ENCODE measurements around the gene FCHSD1.

FCHSD1 gene

DNA sequence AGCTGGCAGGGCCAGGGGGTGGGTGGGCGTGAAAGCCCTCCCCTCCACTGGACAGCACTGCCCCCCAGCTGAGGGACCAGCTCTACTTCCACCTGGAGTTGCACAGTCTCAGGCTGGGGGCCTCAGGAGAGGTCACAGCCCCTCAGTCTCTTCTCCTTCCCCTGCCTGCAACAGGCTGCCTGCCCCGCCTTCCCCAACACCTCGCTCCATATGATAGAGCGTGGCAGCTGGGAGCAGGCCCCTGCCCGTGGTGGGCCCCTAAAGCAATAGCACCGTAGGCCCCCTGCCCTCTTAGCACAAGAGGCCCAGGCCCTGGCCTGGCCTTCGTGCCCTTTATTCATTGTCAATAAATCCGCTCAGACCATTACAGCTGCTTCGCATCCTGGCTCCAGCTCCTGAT, 10.5 kb downstream of the FCHSD1 start:
- DNase-seq = no peak

GRCh38 chr5:141640051-141640415, 11.2 kb downstream of the FCHSD1 start:
- no peak for DNase-seq

DNA sequence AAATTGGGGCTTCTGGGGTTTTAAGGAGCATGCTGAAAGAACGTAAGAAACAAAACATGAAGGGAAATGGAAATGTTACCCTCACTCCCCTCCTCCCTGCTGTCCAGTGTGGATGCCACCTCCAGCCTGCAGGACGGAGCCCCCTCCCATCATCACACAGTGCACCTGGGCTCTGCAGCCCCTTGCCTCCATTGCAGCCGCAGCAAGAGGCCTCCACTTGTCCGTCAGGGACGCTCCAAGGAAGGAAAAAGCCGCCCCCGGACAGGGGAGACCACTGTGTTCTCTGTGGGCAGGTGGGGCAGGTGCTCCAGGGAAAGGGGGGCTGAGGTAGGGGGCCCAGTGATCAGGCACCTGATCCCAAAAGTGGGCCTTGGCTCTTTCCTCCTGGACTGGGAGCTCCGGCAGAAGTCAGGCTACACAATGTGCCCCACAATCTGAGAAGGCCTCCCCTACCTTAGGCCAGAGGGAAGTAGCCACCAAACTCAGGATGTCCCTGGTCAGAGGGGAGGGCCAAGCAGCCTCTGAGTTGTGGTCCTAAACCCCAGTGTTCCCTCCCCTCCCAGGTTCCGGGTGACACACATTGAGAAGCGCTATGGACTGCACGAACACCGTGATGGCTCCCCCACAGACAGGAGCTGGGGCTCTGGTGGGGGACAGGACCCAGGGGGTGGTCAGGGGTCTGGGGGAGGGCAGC, 11.7 kb downstream of the FCHSD1 start:
- no peak for DNase-seq

GRCh38 chr5:141638771-141639170, 12.4 kb downstream of the FCHSD1 start:
- no peak for DNase-seq

DNA sequence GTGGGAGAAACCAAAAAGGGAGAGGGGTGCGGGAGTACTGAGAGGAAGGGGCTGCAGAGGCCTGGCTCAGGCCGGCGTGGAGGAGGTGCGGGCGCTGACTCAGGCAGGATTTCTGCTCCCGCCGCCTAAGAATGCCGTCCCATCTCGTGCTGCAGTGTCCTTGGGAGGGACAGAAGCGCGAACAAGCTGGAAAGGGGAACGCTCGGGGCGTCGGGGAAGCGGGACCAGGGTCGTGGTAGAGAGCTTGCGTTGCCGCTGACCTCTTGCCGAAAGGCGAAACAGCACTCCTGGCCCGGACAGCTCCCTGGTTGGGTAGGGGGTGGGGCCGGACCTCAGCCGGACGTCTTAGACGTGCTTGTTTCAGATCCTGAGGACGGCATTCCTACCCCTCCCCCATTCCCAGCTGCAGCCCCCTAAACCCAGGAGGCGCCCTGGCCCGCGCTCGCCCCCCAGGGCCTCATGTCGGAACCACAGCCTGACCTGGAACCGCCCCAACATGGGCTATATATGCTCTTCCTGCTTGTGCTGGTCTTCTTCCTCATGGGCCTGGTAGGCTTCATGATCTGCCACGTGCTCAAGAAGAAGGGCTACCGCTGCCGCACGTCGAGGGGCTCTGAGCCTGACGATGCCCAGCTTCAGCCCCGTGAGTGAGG, 13.3 kb downstream of the FCHSD1 start:
- DNase-seq = peak; percentile 73

DNA sequence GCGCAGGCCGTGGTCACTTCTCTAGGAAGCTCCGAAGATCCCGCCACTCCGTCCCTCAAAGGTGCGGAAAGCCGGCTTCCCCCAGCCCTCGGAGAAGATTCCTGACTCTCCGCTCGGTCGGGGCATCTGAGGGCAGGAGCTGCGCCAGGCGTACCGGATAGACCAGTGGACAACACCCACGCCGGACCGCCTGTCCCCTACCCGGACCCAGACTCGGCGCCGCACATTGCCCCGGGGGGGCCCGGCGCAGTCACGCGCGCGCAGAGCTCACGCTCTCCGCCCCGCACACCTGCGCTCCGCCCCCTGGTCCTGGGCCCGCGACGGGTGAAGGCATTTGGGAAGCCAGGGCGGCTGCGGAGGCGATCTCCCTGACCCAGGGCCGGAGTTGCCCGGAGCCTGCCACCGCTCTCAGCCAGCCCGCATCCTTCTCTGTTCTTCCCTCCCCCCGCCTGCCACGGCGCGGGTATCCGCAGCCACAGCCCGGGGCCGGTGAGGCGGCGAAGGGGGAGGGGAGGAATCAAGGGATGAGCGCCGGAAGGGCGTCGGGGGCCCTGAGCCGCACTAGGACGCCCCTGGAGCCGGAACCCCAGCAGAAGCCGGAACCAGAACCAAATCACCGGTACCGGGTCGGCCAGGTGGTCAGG, 14.0 kb downstream of the FCHSD1 start:
- peak; percentile 58 for DNase-seq

- peak; percentile 93 for DNase-seq
Measured at GRCh38 chr5:141636413-141637122, 14.7 kb downstream of the FCHSD1 start, which contains the start of the genes HDAC3 and RELL2. TSS of gene HDAC3 (minus strand) at chr5:141636849. CDS start at chr5:141636790, 59 bp downstream. TSS of gene RELL2 (plus strand) at chr5:141636997. CDS start at chr5:141638226, 1,229 bp downstream.

DNA sequence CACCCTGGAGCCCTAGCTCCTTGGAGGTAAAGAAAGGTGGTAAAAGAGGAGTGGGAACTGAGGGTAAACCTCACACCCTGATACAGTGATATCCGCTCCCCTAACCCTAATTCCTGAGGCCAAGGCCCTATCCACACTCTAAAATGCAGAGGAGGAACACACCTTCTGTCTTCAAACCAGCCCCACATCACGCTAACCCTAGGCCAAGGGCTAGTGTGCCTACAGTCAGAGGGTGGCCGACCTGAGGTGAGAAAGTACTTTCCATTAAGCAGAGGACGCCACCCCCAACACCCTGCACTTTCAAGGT, 15.2 kb downstream of the FCHSD1 start:
- DNase-seq = no peak

DNA sequence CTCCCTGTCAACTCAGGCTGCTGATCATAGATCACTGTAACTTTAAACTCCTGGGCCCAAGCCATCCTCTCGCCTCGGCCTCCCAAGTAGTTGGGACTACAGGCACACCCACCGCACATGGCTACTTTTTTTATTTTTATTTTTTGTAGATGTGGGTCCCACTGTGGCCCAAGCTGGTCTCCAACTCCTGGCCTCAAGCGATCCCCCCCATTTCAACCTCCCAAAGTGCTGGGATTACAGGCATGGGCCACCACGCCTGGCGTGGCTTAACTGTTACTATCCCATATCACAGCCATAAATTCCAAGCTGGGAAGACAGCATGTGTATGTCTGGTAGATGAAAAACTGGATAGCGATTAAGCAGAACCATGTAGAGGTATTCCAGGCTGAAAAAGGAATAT, 15.6 kb downstream of the FCHSD1 start:
- no peak for DNase-seq

DNA sequence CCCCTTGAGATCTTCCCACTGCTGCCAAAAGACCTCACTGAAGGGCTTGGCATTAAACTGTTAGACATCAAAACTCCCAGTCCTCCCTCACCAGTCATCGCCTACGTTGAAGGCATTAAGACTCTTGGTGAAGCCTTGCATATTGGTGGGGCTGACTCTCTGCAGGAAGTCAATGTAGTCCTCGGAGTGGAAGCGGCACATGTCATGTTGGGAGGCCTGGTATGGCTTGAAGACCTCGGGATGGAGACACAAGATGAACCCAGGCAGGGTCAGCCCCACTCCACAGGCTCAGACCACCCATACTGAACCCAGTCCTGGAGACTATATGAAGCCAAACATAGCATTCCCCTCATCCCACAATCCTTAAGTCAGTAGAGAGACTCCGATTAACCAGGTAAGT, 16.5 kb downstream of the FCHSD1 start:
- DNase-seq = no peak

DNA sequence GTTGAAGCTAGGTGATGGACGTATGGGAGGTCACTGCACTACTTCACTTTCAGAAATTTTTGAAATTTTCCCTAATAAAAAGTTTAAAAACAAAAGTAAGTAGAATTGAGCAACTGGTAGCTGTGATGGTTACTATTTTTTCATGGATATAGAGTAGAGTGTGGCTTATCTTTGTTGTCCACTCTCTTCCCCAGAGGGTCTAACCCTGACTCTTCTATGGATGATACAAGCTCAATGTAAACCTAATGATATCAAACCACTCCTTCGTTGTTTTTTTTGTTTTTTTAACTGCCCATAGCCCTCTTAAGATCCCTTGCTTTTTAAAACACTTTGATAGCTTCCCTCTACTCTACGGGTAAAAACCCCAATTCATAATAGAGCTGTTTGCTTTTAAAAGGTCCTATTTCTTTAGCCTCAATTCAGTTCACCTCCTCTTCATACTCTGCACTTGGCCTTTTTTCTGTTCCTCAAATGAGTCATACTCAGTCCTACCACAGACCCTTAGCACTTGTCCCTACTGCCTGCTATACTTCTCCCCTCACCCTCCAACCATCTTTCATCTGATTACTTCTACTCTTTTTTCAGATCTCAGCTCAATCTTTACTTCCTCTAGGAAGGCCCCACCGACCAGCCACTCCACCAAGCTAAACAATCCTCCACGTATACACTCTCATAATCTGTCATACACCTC, 17.2 kb downstream of the FCHSD1 start:
- no peak for DNase-seq

DNA sequence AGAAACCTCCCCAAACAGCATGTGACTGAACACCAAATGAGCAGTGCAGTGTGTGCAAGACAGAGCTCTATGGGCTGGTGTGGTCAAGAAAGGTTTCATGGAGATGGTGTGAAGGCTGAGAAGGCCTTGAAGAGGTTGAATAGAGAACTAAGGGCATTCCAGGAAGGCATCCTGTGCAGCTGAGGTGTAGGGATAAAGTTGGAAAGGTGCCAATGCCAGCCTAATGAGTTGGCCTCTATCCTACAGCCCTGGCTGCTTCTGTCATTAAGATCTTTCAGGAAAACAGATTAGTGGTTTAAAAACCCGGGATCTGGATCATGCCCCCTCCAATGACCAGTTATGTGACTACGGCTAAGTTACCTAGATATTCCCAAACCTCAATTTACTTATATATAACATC, 18.6 kb downstream of the FCHSD1 start:
- DNase-seq = no peak

GRCh38 chr5:141630570-141631140, 20.6 kb downstream of the FCHSD1 start:
- DNase-seq = no peak

GRCh38 chr5:141628175-141628788, 22.9 kb downstream of the FCHSD1 start:
- no peak for DNase-seq

GRCh38 chr5:141623611-141624010, 27.6 kb downstream of the FCHSD1 start:
- no peak for DNase-seq

DNA sequence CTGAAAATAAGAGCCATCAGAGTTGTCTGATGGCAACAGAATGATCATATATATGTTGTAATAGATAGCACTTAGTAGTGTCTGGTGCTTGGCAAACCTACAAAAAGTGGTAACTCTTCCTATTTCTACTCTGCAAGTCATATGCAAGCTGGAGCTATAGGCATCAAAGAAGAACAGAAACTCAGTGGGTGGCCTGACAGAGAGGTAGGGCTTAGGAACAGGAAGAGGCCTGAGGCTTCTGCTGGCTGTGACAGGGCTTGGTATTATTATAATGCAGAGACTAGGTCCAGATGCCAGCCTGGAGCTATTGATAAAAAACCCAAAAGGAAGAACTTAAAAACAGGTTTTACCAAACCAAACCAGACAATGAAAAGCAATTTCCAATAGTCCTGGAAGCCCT, 28.0 kb downstream of the FCHSD1 start:
- no peak for DNase-seq

- DNase-seq = peak; percentile 98
Measured at GRCh38 chr5:141618804-141619554, 32.2 kb downstream of the FCHSD1 start, which contains the start of gene DIAPH1. TSS of gene DIAPH1 (minus strand) at chr5:141619000. CDS start at chr5:141618914, 86 bp downstream.

- peak; percentile 64 for DNase-seq
Measured at GRCh38 chr5:141618030-141618803, 33.0 kb downstream of the FCHSD1 start.

DNA sequence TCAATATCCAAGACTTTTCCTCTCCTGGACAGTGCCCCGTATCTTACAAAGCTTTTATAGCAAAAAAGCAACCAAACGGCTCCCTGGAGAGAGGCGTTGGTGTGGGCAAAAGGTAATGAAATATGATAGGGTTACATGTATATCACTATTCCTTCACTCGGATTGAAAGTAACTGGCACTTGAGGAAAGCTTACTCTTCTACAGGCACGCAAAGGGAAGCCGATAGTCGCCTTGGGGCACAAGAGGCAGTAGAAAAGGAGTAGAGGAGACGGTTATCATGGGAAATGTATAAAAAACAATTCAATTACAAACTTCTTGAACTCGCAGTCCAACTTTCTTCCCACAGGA, 33.6 kb downstream of the FCHSD1 start:
- no peak for DNase-seq

DNA sequence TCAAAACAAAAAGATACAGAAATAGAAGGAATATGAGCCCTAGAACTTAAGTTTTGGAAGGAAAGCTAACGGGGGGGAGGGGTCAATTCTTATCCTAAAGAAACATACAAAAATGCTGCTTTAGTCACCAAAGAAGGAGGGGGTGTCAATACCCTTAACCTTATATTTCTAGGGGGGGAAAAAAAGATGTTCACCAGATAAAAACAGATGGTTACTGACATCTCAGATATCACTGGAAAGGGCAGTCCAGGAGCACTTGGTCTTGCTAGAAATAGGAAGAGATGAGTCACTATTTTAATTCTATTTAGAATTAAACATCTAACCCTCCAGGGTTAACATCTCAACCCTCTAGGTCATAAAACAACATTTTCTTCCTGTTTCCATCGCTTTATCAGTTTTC, 34.1 kb downstream of the FCHSD1 start:
- DNase-seq = no peak

All from CD4-positive, alpha-beta T cell treated with Interleukin-10 for 1 hour (primary cell).